Gastroesophageal sphincter (tissue), 3 donors: ENCODE data around the gene OPA1.

ENCODE experiments used
- POLR2AphosphoS5 ChIP-seq: sonication (generic); formaldehyde crosslinking; IDR thresholded peaks from one replicate; pipeline ENCODE4 v1.6.1; 2017; ENCODE audit warnings: antibody characterized with exemption
- TF ChIP-seq, protein P1 (sequence below), 4 experiments: fragments of 200-600 bp in 2 of 4; fragments of 450-650 bp in 2 of 4; sonication (generic) in 1 of 4; IDR thresholded peaks; one replicate each; pipeline ENCODE4 v1.5.1; 2017 to 2019; ENCODE audit warnings: antibody characterized with exemption in 4 of 4, mild to moderate bottlenecking in 2 of 4, moderate library complexity in 2 of 4

DNA sequence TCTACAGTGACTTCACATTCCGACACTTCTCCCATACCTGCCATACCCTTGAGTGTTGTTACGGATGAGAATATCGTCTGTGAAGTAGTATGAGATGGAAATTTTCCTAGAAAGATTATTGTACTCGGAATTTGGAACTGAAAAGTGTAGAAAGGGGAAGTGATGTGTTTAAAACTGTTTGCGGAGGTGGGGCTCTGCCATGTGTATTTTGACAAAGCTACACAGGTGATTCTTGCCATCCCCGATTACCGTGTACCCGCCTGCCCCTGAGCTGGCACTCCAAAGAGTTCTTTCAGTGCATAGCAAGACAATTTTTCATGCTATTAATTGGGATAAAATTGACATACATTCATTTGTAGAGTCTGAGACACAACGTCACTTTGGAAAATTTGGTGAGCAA lies 81.7 kb downstream of the OPA1 start:
- TF ChIP-seq, protein P1, sequence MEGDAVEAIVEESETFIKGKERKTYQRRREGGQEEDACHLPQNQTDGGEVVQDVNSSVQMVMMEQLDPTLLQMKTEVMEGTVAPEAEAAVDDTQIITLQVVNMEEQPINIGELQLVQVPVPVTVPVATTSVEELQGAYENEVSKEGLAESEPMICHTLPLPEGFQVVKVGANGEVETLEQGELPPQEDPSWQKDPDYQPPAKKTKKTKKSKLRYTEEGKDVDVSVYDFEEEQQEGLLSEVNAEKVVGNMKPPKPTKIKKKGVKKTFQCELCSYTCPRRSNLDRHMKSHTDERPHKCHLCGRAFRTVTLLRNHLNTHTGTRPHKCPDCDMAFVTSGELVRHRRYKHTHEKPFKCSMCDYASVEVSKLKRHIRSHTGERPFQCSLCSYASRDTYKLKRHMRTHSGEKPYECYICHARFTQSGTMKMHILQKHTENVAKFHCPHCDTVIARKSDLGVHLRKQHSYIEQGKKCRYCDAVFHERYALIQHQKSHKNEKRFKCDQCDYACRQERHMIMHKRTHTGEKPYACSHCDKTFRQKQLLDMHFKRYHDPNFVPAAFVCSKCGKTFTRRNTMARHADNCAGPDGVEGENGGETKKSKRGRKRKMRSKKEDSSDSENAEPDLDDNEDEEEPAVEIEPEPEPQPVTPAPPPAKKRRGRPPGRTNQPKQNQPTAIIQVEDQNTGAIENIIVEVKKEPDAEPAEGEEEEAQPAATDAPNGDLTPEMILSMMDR (IDR thresholded peaks at IDR 0.05) = no peak
- no peak for TF ChIP-seq POLR2AphosphoS5
